ENCODE measurements around the gene DSP. TPM values are rescaled to one million over a fixed set of nuclear protein-coding genes. Genes with fewer than 3 reads are reported as not detected.
A peak's percentile ranks its signal among the peaks of the same experiment; 100 is the strongest.

The DSP gene
- total RNA-seq, 3 donors from 2014 or later: 2.1 to 165 (median 95.4) TPM

GRCh38 chr6:7526755-7527154 lies 14.7 kb upstream of the DSP start:
- H3K27ac ChIP-seq: no peak overlapping the region
- no peak for DNase-seq (ENCODE audit: low spot score in 2 of 2)
- no peaks in the 10 kb centered on the region for H3K9me3 ChIP-seq
- H3K4me3 ChIP-seq: no peak overlapping the region
- no peaks in the 10 kb centered on the region for H3K4me1 ChIP-seq
- H3K36me3 ChIP-seq: no peaks in the 10 kb centered on the region
- H3K27me3 ChIP-seq: no peaks in the 10 kb centered on the region
- intact Hi-C loops (cut with DNase I; ENCODE audit: low total_unique reads): no loop called here
- TF ChIP-seq POLR2AphosphoS5 (IDR thresholded peaks at IDR 0.05): no peak
- TF ChIP-seq POLR2A (IDR thresholded peaks at IDR 0.05): no peak
- no peak for TF ChIP-seq CTCF (IDR thresholded peaks at IDR 0.05)

GRCh38 chr6:7528565-7528964 lies 12.9 kb upstream of the DSP start:
- intact Hi-C loops (cut with DNase I; ENCODE audit: low total_unique reads): no loop called here
- no peaks in the 10 kb centered on the region for H3K9me3 ChIP-seq
- H3K36me3 ChIP-seq: no peaks in the 10 kb centered on the region
- H3K27ac ChIP-seq: no peak overlapping the region
- TF ChIP-seq CTCF (IDR thresholded peaks at IDR 0.05): no peak
- no peak for TF ChIP-seq POLR2A (IDR thresholded peaks at IDR 0.05)
- H3K4me3 ChIP-seq: no peak overlapping the region
- H3K27me3 ChIP-seq: no peaks in the 10 kb centered on the region
- no peaks in the 10 kb centered on the region for H3K4me1 ChIP-seq
- DNase-seq (ENCODE audit: low spot score in 2 of 2): no peak

- Histone ChIP-seq H3K9me3 (no peaks in the 10 kb centered on the region), H3K36me3 (no peaks in the 10 kb centered on the region), H3K4me3 (no peak overlapping the region), H3K27me3 (no peaks in the 10 kb centered on the region), H3K27ac (no peak overlapping the region), H3K4me1 (no peaks in the 10 kb centered on the region)
- TF ChIP-seq POLR2A (IDR thresholded peaks at IDR 0.05): no peak
- no peak for TF ChIP-seq CTCF (IDR thresholded peaks at IDR 0.05)
- TF ChIP-seq POLR2AphosphoS5 (IDR thresholded peaks at IDR 0.05): no peak
- no peak for DNase-seq (ENCODE audit: low spot score in 2 of 2)
- intact Hi-C loops (cut with DNase I; ENCODE audit: low total_unique reads): no loop called here
Measured at GRCh38 chr6:7529141-7529540, 12.3 kb upstream of the DSP start.

- no peak overlapping the region for H3K4me3 ChIP-seq
- H3K9me3 ChIP-seq: no peaks in the 10 kb centered on the region
- TF ChIP-seq CTCF (IDR thresholded peaks at IDR 0.05): no peak
- no peak for TF ChIP-seq POLR2A (IDR thresholded peaks at IDR 0.05)
- peak in 1 of 3 donors; percentile 30 for TF ChIP-seq POLR2AphosphoS5 (IDR thresholded peaks at IDR 0.05)
- intact Hi-C loops (cut with DNase I; ENCODE audit: low total_unique reads): no loop called here
- no peaks in the 10 kb centered on the region for H3K4me1 ChIP-seq
- no peaks in the 10 kb centered on the region for H3K36me3 ChIP-seq
- DNase-seq (ENCODE audit: low spot score in 2 of 2): peak; percentile 77 to 78
- no peaks in the 10 kb centered on the region for H3K27me3 ChIP-seq
- H3K27ac ChIP-seq: peak overlapping the region in 1 of 2 donors; percentile 22
Measured at GRCh38 chr6:7532232-7532631, 9.2 kb upstream of the DSP start.

GRCh38 chr6:7532821-7533220 lies 8.7 kb upstream of the DSP start:
- Histone ChIP-seq H3K27ac (peak overlapping the region in 1 of 2 donors; percentile 3), H3K27me3 (no peaks in the 10 kb centered on the region), H3K4me3 (no peak overlapping the region), H3K4me1 (no peaks in the 10 kb centered on the region), H3K36me3 (no peaks in the 10 kb centered on the region), H3K9me3 (no peaks in the 10 kb centered on the region)
- no peak for DNase-seq (ENCODE audit: low spot score in 2 of 2)
- intact Hi-C loops (cut with DNase I; ENCODE audit: low total_unique reads): no loop called here
- TF ChIP-seq POLR2A (IDR thresholded peaks at IDR 0.05): no peak
- no peak for TF ChIP-seq POLR2AphosphoS5 (IDR thresholded peaks at IDR 0.05)
- no peak for TF ChIP-seq CTCF (IDR thresholded peaks at IDR 0.05)
